ENCODE results near the gene JUN. TPM values are rescaled to one million over a fixed set of nuclear protein-coding genes. Genes with fewer than 3 reads are reported as not detected.

JUN gene
- total RNA-seq, 1 experiment from 2014 or later: 15.9 TPM

GRCh38 chr1:58745117-58745516 is 38.7 kb downstream of the JUN start:
- Mint-ChIP-seq H3K36me3 (no peaks in the 10 kb centered on the region), H3K4me1 (peaks cover 13% of the 10 kb centered on the region), H3K27ac (no peak overlapping the region), H3K4me3 (no peak overlapping the region), H3K9me3 (peaks cover 14% of the 10 kb centered on the region), H3K27me3 (ENCODE audit: low read depth) (peaks cover 5% of the 10 kb centered on the region)
- ATAC-seq (no peak), DNase-seq (ENCODE audit: low spot score) (no peak)
- CTCF ChIA-PET: no interaction called here
- POLR2A ChIA-PET: no interaction called here
- TF ChIP-seq NFYB (CRISPR knock-in tag; conservative IDR thresholded peaks at IDR 0.05; ENCODE audit: low read depth) (no peak), AR (CRISPR knock-in tag; IDR thresholded peaks at IDR 0.05) (no peak), AFF4 (CRISPR knock-in tag; IDR thresholded peaks at IDR 0.05; ENCODE audit: borderline replicate concordance) (no peak), ZNF671 (CRISPR knock-in tag; IDR thresholded peaks at IDR 0.05) (no peak), IRF1 (CRISPR knock-in tag; IDR thresholded peaks at IDR 0.05) (no peak), TCF7 (CRISPR knock-in tag; IDR thresholded peaks at IDR 0.05; ENCODE audit: low read depth) (no peak), ATF6 (CRISPR knock-in tag; IDR thresholded peaks at IDR 0.05) (no peak), NFE2L1 (CRISPR knock-in tag; IDR thresholded peaks at IDR 0.05) (no peak), ELF4 (CRISPR knock-in tag; IDR thresholded peaks at IDR 0.05; ENCODE audit: low read depth) (no peak), RELA (CRISPR knock-in tag; IDR thresholded peaks at IDR 0.05; ENCODE audit: borderline replicate concordance) (no peak), CREM (CRISPR knock-in tag; IDR thresholded peaks at IDR 0.05) (no peak), PRDM15 (CRISPR knock-in tag; IDR thresholded peaks at IDR 0.05) (no peak), GTF2I (CRISPR knock-in tag; conservative IDR thresholded peaks at IDR 0.05) (no peak), ZNF138 (CRISPR knock-in tag; conservative IDR thresholded peaks at IDR 0.05) (no peak), HMGA2 (CRISPR knock-in tag; IDR thresholded peaks at IDR 0.05) (no peak)
- TF ChIP-seq, protein P1, sequence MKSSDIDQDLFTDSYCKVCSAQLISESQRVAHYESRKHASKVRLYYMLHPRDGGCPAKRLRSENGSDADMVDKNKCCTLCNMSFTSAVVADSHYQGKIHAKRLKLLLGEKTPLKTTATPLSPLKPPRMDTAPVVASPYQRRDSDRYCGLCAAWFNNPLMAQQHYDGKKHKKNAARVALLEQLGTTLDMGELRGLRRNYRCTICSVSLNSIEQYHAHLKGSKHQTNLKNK (CRISPR knock-in tag; IDR thresholded peaks at IDR 0.05): no peak
- TF ChIP-seq, protein P2, sequence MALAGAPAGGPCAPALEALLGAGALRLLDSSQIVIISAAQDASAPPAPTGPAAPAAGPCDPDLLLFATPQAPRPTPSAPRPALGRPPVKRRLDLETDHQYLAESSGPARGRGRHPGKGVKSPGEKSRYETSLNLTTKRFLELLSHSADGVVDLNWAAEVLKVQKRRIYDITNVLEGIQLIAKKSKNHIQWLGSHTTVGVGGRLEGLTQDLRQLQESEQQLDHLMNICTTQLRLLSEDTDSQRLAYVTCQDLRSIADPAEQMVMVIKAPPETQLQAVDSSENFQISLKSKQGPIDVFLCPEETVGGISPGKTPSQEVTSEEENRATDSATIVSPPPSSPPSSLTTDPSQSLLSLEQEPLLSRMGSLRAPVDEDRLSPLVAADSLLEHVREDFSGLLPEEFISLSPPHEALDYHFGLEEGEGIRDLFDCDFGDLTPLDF (CRISPR knock-in tag; IDR thresholded peaks at IDR 0.05): no peak
- TF ChIP-seq, protein P3, sequence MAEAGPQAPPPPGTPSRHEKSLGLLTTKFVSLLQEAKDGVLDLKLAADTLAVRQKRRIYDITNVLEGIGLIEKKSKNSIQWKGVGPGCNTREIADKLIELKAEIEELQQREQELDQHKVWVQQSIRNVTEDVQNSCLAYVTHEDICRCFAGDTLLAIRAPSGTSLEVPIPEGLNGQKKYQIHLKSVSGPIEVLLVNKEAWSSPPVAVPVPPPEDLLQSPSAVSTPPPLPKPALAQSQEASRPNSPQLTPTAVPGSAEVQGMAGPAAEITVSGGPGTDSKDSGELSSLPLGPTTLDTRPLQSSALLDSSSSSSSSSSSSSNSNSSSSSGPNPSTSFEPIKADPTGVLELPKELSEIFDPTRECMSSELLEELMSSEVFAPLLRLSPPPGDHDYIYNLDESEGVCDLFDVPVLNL (CRISPR knock-in tag; IDR thresholded peaks at IDR 0.05; ENCODE audit: borderline replicate concordance, low read depth): no peak
- TF ChIP-seq, protein P4, sequence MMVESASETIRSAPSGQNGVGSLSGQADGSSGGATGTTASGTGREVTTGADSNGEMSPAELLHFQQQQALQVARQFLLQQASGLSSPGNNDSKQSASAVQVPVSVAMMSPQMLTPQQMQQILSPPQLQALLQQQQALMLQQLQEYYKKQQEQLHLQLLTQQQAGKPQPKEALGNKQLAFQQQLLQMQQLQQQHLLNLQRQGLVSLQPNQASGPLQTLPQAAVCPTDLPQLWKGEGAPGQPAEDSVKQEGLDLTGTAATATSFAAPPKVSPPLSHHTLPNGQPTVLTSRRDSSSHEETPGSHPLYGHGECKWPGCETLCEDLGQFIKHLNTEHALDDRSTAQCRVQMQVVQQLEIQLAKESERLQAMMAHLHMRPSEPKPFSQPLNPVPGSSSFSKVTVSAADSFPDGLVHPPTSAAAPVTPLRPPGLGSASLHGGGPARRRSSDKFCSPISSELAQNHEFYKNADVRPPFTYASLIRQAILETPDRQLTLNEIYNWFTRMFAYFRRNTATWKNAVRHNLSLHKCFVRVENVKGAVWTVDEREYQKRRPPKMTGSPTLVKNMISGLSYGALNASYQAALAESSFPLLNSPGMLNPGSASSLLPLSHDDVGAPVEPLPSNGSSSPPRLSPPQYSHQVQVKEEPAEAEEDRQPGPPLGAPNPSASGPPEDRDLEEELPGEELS (CRISPR knock-in tag; IDR thresholded peaks at IDR 0.05): no peak
